GM12865 (cell line): ENCODE measurements around the gene PJA1.

Source experiments
- DNase-seq: peaks from one replicate; pipeline ENCODE4 v3.0.0; 2010; ENCODE audit warnings: low read depth
- H3K4me3 ChIP-seq: 2 replicates; pipeline ENCODE4 v1.5.1; 2011; ENCODE audit warnings: mild to moderate bottlenecking, low read depth, low read length, control low read depth
- CTCF ChIP-seq: IDR thresholded peaks from 2 replicates; pipeline ENCODE4 v1.5.1; 2011; ENCODE audit warnings: low read length, control low read depth, low read depth, inconsistent platforms; ENCODE audit not compliant: insufficient read depth; ENCODE audit errors: missing control alignments

Gene PJA1

DNA sequence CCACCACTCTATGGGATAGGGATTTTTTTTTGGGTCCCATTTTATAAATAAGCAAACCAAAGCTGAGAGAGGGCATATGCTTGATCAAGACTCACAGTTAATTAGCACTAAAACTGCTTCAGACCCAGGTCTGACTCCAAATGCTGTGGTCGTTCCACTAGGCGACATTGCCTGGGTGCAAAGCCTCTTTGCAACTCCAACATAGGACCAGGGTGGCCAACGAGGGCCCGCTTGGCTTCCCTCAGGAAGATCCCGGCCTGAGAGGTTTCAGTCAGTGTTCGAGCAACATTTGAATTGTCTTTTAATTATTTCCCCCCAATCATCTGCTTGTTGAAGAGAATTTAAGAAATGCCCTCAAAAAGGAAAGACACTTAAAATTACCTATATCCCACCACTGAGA is 11.2 kb downstream of the PJA1 start:
- TF ChIP-seq CTCF: no peak

GRCh38 chrX:69153060-69153730 is 12.1 kb downstream of the PJA1 start:
- no peak for TF ChIP-seq CTCF
- no peak overlapping the region for H3K4me3 ChIP-seq
- no peak for DNase-seq

More for the DNA sequence above, 11.2 kb downstream of the PJA1 start:
- no peak overlapping the region for H3K4me3 ChIP-seq
- no peak for DNase-seq

- H3K4me3 ChIP-seq: no peak overlapping the region
- no peak for DNase-seq
- no peak for TF ChIP-seq CTCF
Observed at GRCh38 chrX:69152417-69152841, 12.8 kb downstream of the PJA1 start.

DNA sequence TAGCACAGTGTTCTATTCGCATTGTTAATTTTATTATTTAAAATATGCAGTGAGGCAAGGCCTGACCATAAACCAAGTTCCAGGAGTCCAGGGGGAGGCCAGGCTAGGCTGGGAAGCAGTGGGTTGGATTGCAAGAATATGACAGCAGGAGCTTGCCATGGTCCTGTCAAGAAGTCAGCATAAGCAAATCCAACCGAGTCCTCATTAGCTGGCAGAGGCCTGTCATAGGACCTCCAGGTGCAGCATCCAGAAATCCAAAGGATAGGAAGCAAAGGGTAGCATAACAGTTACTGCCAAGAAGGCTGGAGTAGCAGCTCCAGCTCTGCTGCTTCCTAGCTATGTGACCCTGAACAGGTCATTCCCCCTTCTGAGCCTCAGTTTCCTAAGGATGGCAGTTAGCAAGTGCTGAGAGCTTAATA is 13.4 kb downstream of the PJA1 start:
- no peak overlapping the region for H3K4me3 ChIP-seq
- TF ChIP-seq CTCF: no peak
- DNase-seq: no peak

- DNase-seq: no peak
- TF ChIP-seq CTCF: no peak
- no peak overlapping the region for H3K4me3 ChIP-seq
Observed at GRCh38 chrX:69150281-69150960, 14.8 kb downstream of the PJA1 start.

DNA sequence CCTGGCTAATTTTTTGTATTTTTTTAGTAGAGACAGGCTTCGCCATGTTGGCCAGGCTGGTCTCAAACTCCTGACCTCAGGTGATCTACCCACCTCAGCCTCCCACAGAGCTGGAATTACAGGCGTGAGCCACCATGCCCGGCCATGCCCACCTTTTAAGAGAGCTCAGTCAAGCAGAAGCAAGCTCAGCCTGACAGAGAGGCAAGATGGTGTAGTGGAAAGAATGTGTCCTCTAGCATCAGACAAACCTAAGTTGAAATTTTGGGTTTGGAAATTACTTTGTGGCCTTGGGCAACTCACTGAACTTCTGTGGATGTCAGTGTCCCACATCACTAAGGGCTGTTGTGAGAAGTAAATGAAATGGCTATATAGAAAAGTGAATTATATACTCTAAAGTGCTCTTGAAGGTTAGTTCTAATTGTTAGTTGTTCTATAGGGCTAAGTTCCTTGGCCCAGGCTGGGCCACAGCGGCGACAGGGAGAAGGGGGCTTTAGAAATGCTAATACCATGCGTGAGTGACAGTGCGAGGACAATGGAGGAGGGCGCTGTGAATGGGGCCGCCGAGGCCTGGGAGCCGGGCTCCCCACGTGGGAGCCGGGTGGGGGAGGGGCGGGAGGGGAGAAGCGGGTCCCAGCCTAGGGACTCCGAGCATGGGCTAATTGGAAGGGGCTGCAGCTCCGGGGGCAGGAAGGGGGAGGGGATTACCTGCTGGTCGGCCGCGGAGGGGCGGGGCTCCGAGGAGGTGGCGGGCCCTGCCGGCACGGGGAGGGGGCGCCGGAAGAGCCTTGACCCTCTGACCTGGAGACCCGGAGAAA is 15.6 kb downstream of the PJA1 start:
- no peak for TF ChIP-seq CTCF
- no peak overlapping the region for H3K4me3 ChIP-seq
- no peak for DNase-seq
